ENCODE results near the gene CYB561D1. TPM values are rescaled to one million over a fixed set of nuclear protein-coding genes. Genes with fewer than 3 reads are reported as not detected.

CYB561D1 gene
- total RNA-seq, 4 donors from 2014 or later = 6.2 to 16.4 (median 8.2) TPM

GRCh38 chr1:109543988-109544735 lies 50.3 kb downstream of the CYB561D1 start:
- peaks cover 0 to 5% (median 0%) of the 10 kb centered on the region in 4 donors for H3K27me3 ChIP-seq
- DNase-seq (ENCODE audit: extremely low spot score) = no peak
- H3K36me3 ChIP-seq = no peaks in the 10 kb centered on the region
- peaks cover 12 to 19% (median 17%) of the 10 kb centered on the region in 4 donors for H3K4me1 ChIP-seq
- 65% methylated on average over 6 of the region's 14 CpGs for WGBS
- no peaks in the 10 kb centered on the region for H3K9me3 ChIP-seq
- no peak for TF ChIP-seq POLR2AphosphoS5 (IDR thresholded peaks at IDR 0.05)
- no peak for TF ChIP-seq CTCF (IDR thresholded peaks at IDR 0.05)
- no peak for TF ChIP-seq POLR2A (IDR thresholded peaks at IDR 0.05; ENCODE audit: low read depth)
- no peak for TF ChIP-seq EP300 (IDR thresholded peaks at IDR 0.05)
- no peak overlapping the region for H3K27ac ChIP-seq (replicated peaks in 1 of 4)
- no peak overlapping the region for H3K4me3 ChIP-seq
- intact Hi-C loops (cut with DNase I) = loop anchor here (5.0 to 10.0 kb wide), 2 partner anchors 213 to 441 kb away; partner anchors contain the start of gene AHCYL1

- peak overlapping the region; percentile 29 to 96 (median 91) for H3K4me3 ChIP-seq
- DNase-seq (ENCODE audit: extremely low spot score) = no peak
- intact Hi-C loops (cut with DNase I) = loop anchor here (2.0 to 10.0 kb wide), 2 partner anchors 226 to 438 kb away; partner anchors contain the start of gene AHCYL1
- peaks cover 0 to 5% (median 0%) of the 10 kb centered on the region in 4 donors for H3K27me3 ChIP-seq
- TF ChIP-seq CTCF (IDR thresholded peaks at IDR 0.05) (peak; percentile 86 to 94 (median 88)), EP300 (IDR thresholded peaks at IDR 0.05) (no peak), POLR2A (IDR thresholded peaks at IDR 0.05; ENCODE audit: low read depth) (no peak), POLR2AphosphoS5 (IDR thresholded peaks at IDR 0.05) (peak; percentile 44 to 72)
- no peaks in the 10 kb centered on the region for H3K36me3 ChIP-seq
- H3K27ac ChIP-seq (replicated peaks in 1 of 4) = peak overlapping the region; percentile 94 to 96 (median 96)
- 36% methylated on average over 5 of the region's 5 CpGs for WGBS
- H3K9me3 ChIP-seq = no peaks in the 10 kb centered on the region
- H3K4me1 ChIP-seq = peaks cover 21 to 41% (median 40%) of the 10 kb centered on the region in 4 donors
Measured at GRCh38 chr1:109546311-109547109, 52.6 kb downstream of the CYB561D1 start.

- TF ChIP-seq CTCF (IDR thresholded peaks at IDR 0.05) = no peak
- TF ChIP-seq POLR2A (IDR thresholded peaks at IDR 0.05; ENCODE audit: low read depth) = no peak
- no peak for TF ChIP-seq POLR2AphosphoS5 (IDR thresholded peaks at IDR 0.05)
- TF ChIP-seq EP300 (IDR thresholded peaks at IDR 0.05) = no peak
- H3K4me3 ChIP-seq = peak overlapping the region; percentile 86 to 96 (median 92)
- H3K4me1 ChIP-seq = peaks cover 21 to 52% (median 47%) of the 10 kb centered on the region in 4 donors
- 20% methylated on average over 20 of the region's 22 CpGs for WGBS
- H3K27ac ChIP-seq (replicated peaks in 1 of 4) = peak overlapping the region; percentile 94 to 96 (median 96)
- peaks cover 0 to 5% (median 0%) of the 10 kb centered on the region in 4 donors for H3K27me3 ChIP-seq
- no peaks in the 10 kb centered on the region for H3K36me3 ChIP-seq
- DNase-seq (ENCODE audit: extremely low spot score) = no peak
- intact Hi-C loops (cut with DNase I) = loop anchor here (2.0 to 10.0 kb wide), 3 partner anchors 73 to 437 kb away; partner anchors contain the start of gene AHCYL1
- H3K9me3 ChIP-seq = no peaks in the 10 kb centered on the region
Measured at GRCh38 chr1:109547463-109548320, 53.8 kb downstream of the CYB561D1 start.

All from esophagus muscularis mucosa (tissue), 4 donors.